ENCODE results near the gene CTF1.

DNA sequence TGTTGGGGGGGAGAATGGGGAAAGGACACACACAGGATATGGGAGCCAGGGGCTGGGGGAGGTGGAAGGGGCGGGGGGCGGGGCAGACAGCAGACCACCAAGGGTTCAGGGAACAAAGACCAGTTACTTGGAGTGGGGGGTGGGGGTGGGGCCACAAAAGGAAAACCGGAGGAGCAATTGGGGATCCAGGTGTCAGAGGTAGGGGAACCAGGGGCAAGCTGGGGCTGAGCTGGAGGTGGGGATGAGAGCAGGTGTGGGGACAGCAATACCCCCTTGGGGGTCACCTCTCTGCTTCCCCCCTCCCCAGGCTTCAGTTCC lies 51.1 kb downstream of the CTF1 start:
- TF ChIP-seq, protein P1, sequence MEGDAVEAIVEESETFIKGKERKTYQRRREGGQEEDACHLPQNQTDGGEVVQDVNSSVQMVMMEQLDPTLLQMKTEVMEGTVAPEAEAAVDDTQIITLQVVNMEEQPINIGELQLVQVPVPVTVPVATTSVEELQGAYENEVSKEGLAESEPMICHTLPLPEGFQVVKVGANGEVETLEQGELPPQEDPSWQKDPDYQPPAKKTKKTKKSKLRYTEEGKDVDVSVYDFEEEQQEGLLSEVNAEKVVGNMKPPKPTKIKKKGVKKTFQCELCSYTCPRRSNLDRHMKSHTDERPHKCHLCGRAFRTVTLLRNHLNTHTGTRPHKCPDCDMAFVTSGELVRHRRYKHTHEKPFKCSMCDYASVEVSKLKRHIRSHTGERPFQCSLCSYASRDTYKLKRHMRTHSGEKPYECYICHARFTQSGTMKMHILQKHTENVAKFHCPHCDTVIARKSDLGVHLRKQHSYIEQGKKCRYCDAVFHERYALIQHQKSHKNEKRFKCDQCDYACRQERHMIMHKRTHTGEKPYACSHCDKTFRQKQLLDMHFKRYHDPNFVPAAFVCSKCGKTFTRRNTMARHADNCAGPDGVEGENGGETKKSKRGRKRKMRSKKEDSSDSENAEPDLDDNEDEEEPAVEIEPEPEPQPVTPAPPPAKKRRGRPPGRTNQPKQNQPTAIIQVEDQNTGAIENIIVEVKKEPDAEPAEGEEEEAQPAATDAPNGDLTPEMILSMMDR (IDR thresholded peaks at IDR 0.05) = no peak
- TF ChIP-seq POLR2A (IDR thresholded peaks at IDR 0.05) = no peak
